GM20431 (cell line): ENCODE measurements around the gene ANXA1.
"Not testable (repeated sequence)": the region's sequence is repeated elsewhere in the genome, so short reads cannot be mapped to it uniquely, and the experiment has no call there.

Experiments
- in situ Hi-C: fragments of 300-500 bp; cut with MseI, MboI; formaldehyde crosslinking; loops from one replicate; pipeline ENCODE4 v1.15.0; 2020; ENCODE audit warnings: low sequenced_read_pairs; ENCODE audit not compliant: unreplicated experiment

The ANXA1 gene

GRCh38 chr9:73151653-73152542, at the start of gene ANXA1:
ANXA1 (plus strand) TSS chr9:73151865; CDS start chr9:73158536, 6,671 bp downstream.
- in situ Hi-C loops: no loop called here

- in situ Hi-C loops: no loop called here
Observed at GRCh38 chr9:73104342-73104741, 47.3 kb upstream of the ANXA1 start.

GRCh38 chr9:73104921-73105320, 46.7 kb upstream of the ANXA1 start:
- in situ Hi-C loops: no loop called here

- in situ Hi-C loops: not testable (repeated sequence)
Observed at GRCh38 chr9:73107489-73108069, 44.1 kb upstream of the ANXA1 start.

GRCh38 chr9:73114058-73114457, 37.6 kb upstream of the ANXA1 start:
- in situ Hi-C loops: loop anchor here (10.0 kb wide), 1 partner anchor 61 kb away; no protein-coding TSS in a partner anchor

- in situ Hi-C loops: loop anchor here (10.0 kb wide), 1 partner anchor 60 kb away; no protein-coding TSS in a partner anchor
Observed at GRCh38 chr9:73114958-73115357, 36.7 kb upstream of the ANXA1 start.

GRCh38 chr9:73116031-73116430, 35.6 kb upstream of the ANXA1 start:
- in situ Hi-C loops: loop anchor here (10.0 kb wide), 1 partner anchor 59 kb away; no protein-coding TSS in a partner anchor

GRCh38 chr9:73116880-73117279, 34.8 kb upstream of the ANXA1 start:
- in situ Hi-C loops: loop anchor here (10.0 kb wide), 1 partner anchor 58 kb away; no protein-coding TSS in a partner anchor

GRCh38 chr9:73118286-73118685, 33.4 kb upstream of the ANXA1 start:
- in situ Hi-C loops: loop anchor here (10.0 kb wide), 1 partner anchor 57 kb away; no protein-coding TSS in a partner anchor

- in situ Hi-C loops: loop anchor here (10.0 kb wide), 1 partner anchor 56 kb away; no protein-coding TSS in a partner anchor
Observed at GRCh38 chr9:73118898-73119554, 32.6 kb upstream of the ANXA1 start.

- in situ Hi-C loops: no loop called here
Observed at GRCh38 chr9:73121375-73121935, 30.2 kb upstream of the ANXA1 start.

- in situ Hi-C loops: no loop called here
Observed at GRCh38 chr9:73125651-73126050, 26.0 kb upstream of the ANXA1 start.

GRCh38 chr9:73129941-73130685, 21.6 kb upstream of the ANXA1 start:
- in situ Hi-C loops: no loop called here

GRCh38 chr9:73131461-73131860, 20.2 kb upstream of the ANXA1 start:
- in situ Hi-C loops: no loop called here

GRCh38 chr9:73132034-73132776, 19.5 kb upstream of the ANXA1 start:
- in situ Hi-C loops: no loop called here

- in situ Hi-C loops: no loop called here
Observed at GRCh38 chr9:73133022-73133651, 18.5 kb upstream of the ANXA1 start.

GRCh38 chr9:73133921-73134407, 17.7 kb upstream of the ANXA1 start:
- in situ Hi-C loops: no loop called here

GRCh38 chr9:73135394-73135793, 16.3 kb upstream of the ANXA1 start:
- in situ Hi-C loops: no loop called here
